Fibroblast of skin of right biceps (primary cell): Measurements from ENCODE around the gene EPHA2.
"Not testable (repeated sequence)": the region's sequence is repeated elsewhere in the genome, so short reads cannot be mapped to it uniquely, and the experiment has no call there.

ENCODE experiments used
- DNase-seq: peaks from one replicate; pipeline ENCODE4 v3.0.0-alpha.2; 2013

The EPHA2 gene

GRCh38 chr1:16183765-16184556 is 28.1 kb upstream of the EPHA2 start:
- DNase-seq: no peak

GRCh38 chr1:16183179-16183578 is 27.3 kb upstream of the EPHA2 start:
- peak; percentile 81 for DNase-seq

- DNase-seq: peak; percentile 91
Measured at GRCh38 chr1:16181887-16182719, 26.2 kb upstream of the EPHA2 start.

- DNase-seq: peak; percentile 68
Measured at GRCh38 chr1:16180291-16180824, 24.5 kb upstream of the EPHA2 start.

GRCh38 chr1:16178596-16179497 is 23.0 kb upstream of the EPHA2 start:
- no peak for DNase-seq

- no peak for DNase-seq
Measured at GRCh38 chr1:16177306-16177705, 21.4 kb upstream of the EPHA2 start.

GRCh38 chr1:16176653-16177052 is 20.8 kb upstream of the EPHA2 start:
- no peak for DNase-seq

- peak; percentile 95 for DNase-seq
Measured at GRCh38 chr1:16175610-16176553, 20.0 kb upstream of the EPHA2 start.

- DNase-seq: no peak
Measured at GRCh38 chr1:16174886-16175598, 19.2 kb upstream of the EPHA2 start.

- DNase-seq: no peak
Measured at GRCh38 chr1:16174261-16174868, 18.5 kb upstream of the EPHA2 start.

- DNase-seq: peak; percentile 81
Measured at GRCh38 chr1:16173447-16174260, 17.8 kb upstream of the EPHA2 start.

- DNase-seq: peak; percentile 59
Measured at GRCh38 chr1:16172964-16173446, 17.1 kb upstream of the EPHA2 start.

GRCh38 chr1:16172218-16172830 is 16.5 kb upstream of the EPHA2 start:
- no peak for DNase-seq

- no peak for DNase-seq
Measured at GRCh38 chr1:16171314-16172151, 15.7 kb upstream of the EPHA2 start.

GRCh38 chr1:16170283-16170673 is 14.4 kb upstream of the EPHA2 start:
- no peak for DNase-seq

- no peak for DNase-seq
Measured at GRCh38 chr1:16168622-16169360, 12.9 kb upstream of the EPHA2 start.

GRCh38 chr1:16168144-16168495 is 12.3 kb upstream of the EPHA2 start:
- not testable (repeated sequence) for DNase-seq
